RWPE1 (cell line): Measurements from ENCODE around the gene MAGEB4.

Experiments
- CTCF ChIA-PET: fragments of 350-600 bp; sonication (Branson Sonifier 250); formaldehyde crosslinking; extraction: SDS; loops from one replicate; lab custom pipeline; 2021; lab: Yijun Ruan, JAX
- POLR2A ChIA-PET: fragments of 400-600 bp; formaldehyde crosslinking; extraction: SDS; loops from one replicate; lab custom pipeline; 2020; ENCODE audit warnings: antibody characterized with exemption; ENCODE audit not compliant: low non-redundant PET; lab: Yijun Ruan, JAX
- DNase-seq: peaks from one replicate; pipeline ENCODE4 v3.0.0; 2012; ENCODE audit warnings: low spot score
- H3K27ac ChIP-seq: fragments of 450-650 bp; 2 replicates; pipeline ENCODE4 v1.5.1; 2017
- CTCF ChIP-seq: fragments of 450-650 bp; conservative IDR thresholded peaks from 2 replicates; pipeline ENCODE4 v1.5.1; 2017; ENCODE audit warnings: low read depth, mild to moderate bottlenecking

Gene MAGEB4

GRCh38 chrX:30219372-30219771 lies 22.4 kb upstream of the MAGEB4 start:
- TF ChIP-seq CTCF = no peak
- H3K27ac ChIP-seq = no peak overlapping the region
- no peak for DNase-seq
- CTCF ChIA-PET = no interaction called here
- POLR2A ChIA-PET = no interaction called here

GRCh38 chrX:30220661-30221060 lies 21.1 kb upstream of the MAGEB4 start:
- TF ChIP-seq CTCF = no peak
- no peak overlapping the region for H3K27ac ChIP-seq
- ChIA-PET CTCF (no interaction called here), POLR2A (no interaction called here)
- DNase-seq = no peak

- CTCF ChIA-PET = no interaction called here
- POLR2A ChIA-PET = no interaction called here
Observed at GRCh38 chrX:30224536-30224935, 17.3 kb upstream of the MAGEB4 start.

GRCh38 chrX:30228526-30228925 lies 13.3 kb upstream of the MAGEB4 start:
- no peak for DNase-seq
- no peak for TF ChIP-seq CTCF
- H3K27ac ChIP-seq = no peak overlapping the region
- POLR2A ChIA-PET = no interaction called here
- CTCF ChIA-PET = no interaction called here

More at GRCh38 chrX:30224536-30224935, 17.3 kb upstream of the MAGEB4 start:
- no peak overlapping the region for H3K27ac ChIP-seq
- TF ChIP-seq CTCF = no peak
- no peak for DNase-seq

- H3K27ac ChIP-seq = no peak within 1 kb of the TSS
- POLR2A ChIA-PET = no interaction called here
- DNase-seq = no peak
- no peak for TF ChIP-seq CTCF
- CTCF ChIA-PET = no interaction called here
Observed at GRCh38 chrX:30230395-30230794, 11.4 kb upstream of the MAGEB4 start, which contains the start of gene MAGEB3. TSS of gene MAGEB3 (plus strand) at chrX:30230657. CDS start at chrX:30235925, 5,268 bp downstream.

- CTCF ChIA-PET = no interaction called here
- DNase-seq = no peak
- POLR2A ChIA-PET = no interaction called here
Observed at GRCh38 chrX:30246769-30247489, 5.1 kb downstream of the MAGEB4 start, which contains the start of gene MAGEB1. TSS of gene MAGEB1 (plus strand) at chrX:30247146. CDS start at chrX:30250494, 3,348 bp downstream.

More at GRCh38 chrX:30246769-30247489, 5.1 kb downstream of the MAGEB4 start, which contains the start of gene MAGEB1:
- no peak for TF ChIP-seq CTCF
- no peak within 1 kb of the TSS for H3K27ac ChIP-seq
